Stomach (tissue), 4 donors: ENCODE data around the gene SSBP4.

ENCODE experiments used
- EP300 ChIP-seq: sonication (generic); formaldehyde crosslinking; IDR thresholded peaks from one replicate; pipeline ENCODE4 v1.6.1; 2017; ENCODE audit warnings: antibody characterized with exemption
- POLR2A ChIP-seq, 4 donors: fragments of 450-650 bp; IDR thresholded peaks; one replicate each; pipeline ENCODE4 v1.6.1; 2016; ENCODE audit warnings: antibody characterized with exemption in 4 of 4, control low read depth in 2 of 4, mild to moderate bottlenecking in 1 of 4, moderate library complexity in 1 of 4
- POLR2AphosphoS5 ChIP-seq, 3 donors: sonication (generic); formaldehyde crosslinking; IDR thresholded peaks; one replicate each; pipeline ENCODE4 v1.6.1; 2016; ENCODE audit warnings: antibody characterized with exemption in 3 of 3
- TF ChIP-seq, protein P1 (sequence below), 7 experiments: fragments of 450-650 bp in 4 of 7; fragments of 200-600 bp in 3 of 7; sonication (generic) in 3 of 7; IDR thresholded peaks; one replicate each; pipeline ENCODE4 v1.5.1; 2016 to 2019; ENCODE audit warnings: antibody characterized with exemption in 7 of 7, control low read depth in 2 of 7, mild to moderate bottlenecking in 1 of 7

DNA sequence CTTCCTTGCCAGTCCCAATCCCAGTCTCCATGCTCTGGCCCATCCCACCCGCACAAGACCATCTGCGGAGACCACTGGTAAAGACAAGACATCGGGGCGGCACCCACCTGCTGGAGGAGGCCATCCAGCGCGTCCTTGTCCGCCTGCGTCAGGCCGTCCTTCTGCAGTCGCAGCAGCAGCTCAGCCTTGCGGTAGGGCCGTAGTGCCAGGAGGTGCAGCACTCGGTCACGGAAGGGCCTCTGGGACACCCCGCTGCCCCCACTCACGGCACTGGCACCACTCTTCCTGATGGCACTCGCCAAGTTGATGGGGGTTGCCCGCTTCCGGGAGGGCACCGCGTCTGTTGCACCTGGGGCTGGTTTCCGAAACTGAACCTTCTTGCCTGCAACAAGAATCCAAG is 42.3 kb downstream of the SSBP4 start:
- TF ChIP-seq EP300, result no peak
- TF ChIP-seq, protein P1, sequence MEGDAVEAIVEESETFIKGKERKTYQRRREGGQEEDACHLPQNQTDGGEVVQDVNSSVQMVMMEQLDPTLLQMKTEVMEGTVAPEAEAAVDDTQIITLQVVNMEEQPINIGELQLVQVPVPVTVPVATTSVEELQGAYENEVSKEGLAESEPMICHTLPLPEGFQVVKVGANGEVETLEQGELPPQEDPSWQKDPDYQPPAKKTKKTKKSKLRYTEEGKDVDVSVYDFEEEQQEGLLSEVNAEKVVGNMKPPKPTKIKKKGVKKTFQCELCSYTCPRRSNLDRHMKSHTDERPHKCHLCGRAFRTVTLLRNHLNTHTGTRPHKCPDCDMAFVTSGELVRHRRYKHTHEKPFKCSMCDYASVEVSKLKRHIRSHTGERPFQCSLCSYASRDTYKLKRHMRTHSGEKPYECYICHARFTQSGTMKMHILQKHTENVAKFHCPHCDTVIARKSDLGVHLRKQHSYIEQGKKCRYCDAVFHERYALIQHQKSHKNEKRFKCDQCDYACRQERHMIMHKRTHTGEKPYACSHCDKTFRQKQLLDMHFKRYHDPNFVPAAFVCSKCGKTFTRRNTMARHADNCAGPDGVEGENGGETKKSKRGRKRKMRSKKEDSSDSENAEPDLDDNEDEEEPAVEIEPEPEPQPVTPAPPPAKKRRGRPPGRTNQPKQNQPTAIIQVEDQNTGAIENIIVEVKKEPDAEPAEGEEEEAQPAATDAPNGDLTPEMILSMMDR (IDR thresholded peaks at IDR 0.05), result no peak
- TF ChIP-seq POLR2A (IDR thresholded peaks at IDR 0.05), result no peak
- no peak for TF ChIP-seq POLR2AphosphoS5 (IDR thresholded peaks at IDR 0.05)
